ENCODE measurements around the gene TTLL8. TPM values are rescaled to one million over a fixed set of nuclear protein-coding genes. Genes with fewer than 3 reads are reported as not detected.
"Not testable (repeated sequence)": the region's sequence is repeated elsewhere in the genome, so short reads cannot be mapped to it uniquely, and the experiment has no call there.

Gene TTLL8
- total RNA-seq, 4 donors from 2014 or later: not detected

DNA sequence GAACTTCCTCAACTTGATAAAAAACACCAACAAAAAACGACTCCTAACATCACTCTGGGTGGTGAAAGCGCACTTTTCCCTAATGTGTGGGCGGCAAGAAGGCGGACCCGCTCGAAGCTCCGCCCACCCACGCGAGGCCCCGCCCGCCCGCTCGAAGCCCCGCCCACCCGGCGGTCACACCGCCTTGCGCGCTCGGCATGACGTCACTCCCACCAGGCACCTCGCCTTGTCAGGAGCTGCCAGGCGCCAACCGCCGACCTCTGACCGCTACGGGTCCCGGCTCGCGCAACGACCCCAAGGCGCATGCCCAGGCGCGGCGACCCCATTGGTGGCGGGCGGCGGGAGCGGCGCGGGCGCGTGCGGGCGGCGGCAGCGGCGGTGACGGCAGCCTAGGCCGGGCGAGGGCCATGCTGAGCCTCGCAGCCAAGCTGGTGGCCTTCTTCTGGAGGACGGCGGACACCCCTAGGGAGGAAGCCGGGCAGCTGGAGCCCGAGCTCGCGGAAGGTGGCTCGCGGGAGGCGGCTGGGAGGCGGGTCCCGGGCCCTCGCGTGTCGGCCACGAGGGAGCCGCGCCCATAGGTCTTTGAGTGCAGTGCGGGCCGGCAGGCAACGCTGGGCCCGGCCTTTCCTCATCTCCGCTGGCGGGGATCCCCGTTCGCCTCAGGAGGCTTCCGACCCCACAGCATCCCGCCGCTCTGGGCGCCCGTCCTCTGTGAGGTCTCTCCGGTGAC is 31.7 kb upstream of the TTLL8 start, which contains the start of gene MOV10L1:
MOV10L1 (plus strand) TSS at position 325 of the 730 bp plus-strand sequence; CDS start at position 408, 83 bp downstream.
- H3K4me3 ChIP-seq (ENCODE audit: low read depth, poor library complexity, severe bottlenecking): no peak within 1 kb of the TSS
- intact Hi-C loops (cut with DNase I; ENCODE audit: low total_unique reads): no loop called here
- DNase-seq (ENCODE audit: low spot score in 2 of 2): no peak
- 46 to 59% methylated on average over 31 to 83 of the region's 83 CpGs for WGBS, 2 donors
- TF ChIP-seq, protein P1, sequence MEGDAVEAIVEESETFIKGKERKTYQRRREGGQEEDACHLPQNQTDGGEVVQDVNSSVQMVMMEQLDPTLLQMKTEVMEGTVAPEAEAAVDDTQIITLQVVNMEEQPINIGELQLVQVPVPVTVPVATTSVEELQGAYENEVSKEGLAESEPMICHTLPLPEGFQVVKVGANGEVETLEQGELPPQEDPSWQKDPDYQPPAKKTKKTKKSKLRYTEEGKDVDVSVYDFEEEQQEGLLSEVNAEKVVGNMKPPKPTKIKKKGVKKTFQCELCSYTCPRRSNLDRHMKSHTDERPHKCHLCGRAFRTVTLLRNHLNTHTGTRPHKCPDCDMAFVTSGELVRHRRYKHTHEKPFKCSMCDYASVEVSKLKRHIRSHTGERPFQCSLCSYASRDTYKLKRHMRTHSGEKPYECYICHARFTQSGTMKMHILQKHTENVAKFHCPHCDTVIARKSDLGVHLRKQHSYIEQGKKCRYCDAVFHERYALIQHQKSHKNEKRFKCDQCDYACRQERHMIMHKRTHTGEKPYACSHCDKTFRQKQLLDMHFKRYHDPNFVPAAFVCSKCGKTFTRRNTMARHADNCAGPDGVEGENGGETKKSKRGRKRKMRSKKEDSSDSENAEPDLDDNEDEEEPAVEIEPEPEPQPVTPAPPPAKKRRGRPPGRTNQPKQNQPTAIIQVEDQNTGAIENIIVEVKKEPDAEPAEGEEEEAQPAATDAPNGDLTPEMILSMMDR (IDR thresholded peaks at IDR 0.05): no peak
- TF ChIP-seq POLR2A (IDR thresholded peaks at IDR 0.05): no peak

DNA sequence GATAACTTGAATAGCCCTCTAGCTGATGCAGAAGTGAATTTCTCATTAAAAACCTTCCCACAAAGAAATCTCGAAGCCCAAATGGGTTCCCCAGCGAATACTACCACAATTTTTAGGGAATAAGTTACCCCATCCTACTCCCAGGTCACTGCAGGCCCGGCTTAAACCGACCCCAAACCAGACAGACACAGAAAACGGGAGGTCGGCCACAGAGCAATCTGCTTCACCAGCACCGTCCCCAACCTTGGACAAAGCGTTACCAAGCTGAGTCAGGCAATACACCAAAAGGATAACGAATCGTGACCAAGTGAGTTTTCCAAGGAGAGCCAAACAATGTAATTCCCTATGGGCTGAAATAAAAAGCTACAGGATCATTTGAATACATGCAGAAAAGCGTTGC is 31.1 kb upstream of the TTLL8 start:
- DNase-seq (ENCODE audit: low spot score in 2 of 2): no peak
- H3K4me3 ChIP-seq (ENCODE audit: low read depth, poor library complexity, severe bottlenecking): no peak overlapping the region
- intact Hi-C loops (cut with DNase I; ENCODE audit: low total_unique reads): no loop called here
- no peak for TF ChIP-seq POLR2A (IDR thresholded peaks at IDR 0.05)
- TF ChIP-seq, protein P1 (IDR thresholded peaks at IDR 0.05): no peak
- 83 to 90% methylated on average over 11 of the region's 11 CpGs for WGBS, 2 donors

DNA sequence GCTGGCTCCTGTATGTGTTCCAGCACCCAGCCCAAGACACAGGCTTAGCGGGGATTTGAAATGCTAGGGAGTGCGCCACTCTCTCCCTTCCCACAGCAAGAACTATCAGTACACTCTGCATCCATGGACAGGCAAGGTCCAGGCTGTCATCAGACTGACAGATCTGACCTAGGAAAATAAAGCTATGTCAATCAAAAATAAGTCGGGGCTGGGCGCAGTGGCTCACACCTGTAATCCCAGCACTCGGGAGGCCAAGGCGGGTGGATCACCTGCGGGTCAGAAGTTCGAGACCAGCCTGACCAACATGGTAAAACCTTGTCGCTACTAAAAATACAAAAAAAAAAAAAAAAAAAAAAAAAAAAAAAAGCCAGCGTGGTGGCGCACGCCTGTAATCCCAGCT is 30.0 kb upstream of the TTLL8 start:
- no peak overlapping the region for H3K4me3 ChIP-seq (ENCODE audit: low read depth, poor library complexity, severe bottlenecking)
- intact Hi-C loops (cut with DNase I; ENCODE audit: low total_unique reads): no loop called here
- no peak for DNase-seq (ENCODE audit: low spot score in 2 of 2)
- no peak for TF ChIP-seq POLR2A (IDR thresholded peaks at IDR 0.05)
- TF ChIP-seq, protein P1 (IDR thresholded peaks at IDR 0.05): no peak
- WGBS, 2 donors: 97 to 98% methylated on average over 12 of the region's 12 CpGs

DNA sequence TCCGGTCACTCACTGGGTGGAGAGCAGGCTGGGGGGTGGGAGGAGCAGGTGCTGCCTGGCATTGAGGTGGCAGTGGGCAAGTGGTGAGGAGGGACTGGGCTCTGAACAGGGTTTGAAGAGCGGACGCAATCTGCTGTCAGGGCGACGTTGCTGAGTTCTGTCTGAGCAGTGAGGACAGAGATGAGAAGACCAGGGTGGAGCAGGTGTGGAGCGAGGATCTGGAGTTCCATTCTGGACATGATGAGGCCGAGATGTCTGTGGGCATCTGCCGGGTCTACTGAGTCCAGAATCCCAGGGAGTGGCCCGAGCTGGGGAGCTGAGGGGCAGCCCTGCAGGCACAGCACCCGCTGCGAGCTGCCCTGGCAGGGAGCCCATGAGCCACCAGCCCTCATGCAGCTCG is 29.5 kb upstream of the TTLL8 start:
- WGBS, 2 donors: 80 to 90% methylated on average over 12 of the region's 12 CpGs
- intact Hi-C loops (cut with DNase I; ENCODE audit: low total_unique reads): no loop called here
- TF ChIP-seq, protein P1 (IDR thresholded peaks at IDR 0.05): no peak
- TF ChIP-seq POLR2A (IDR thresholded peaks at IDR 0.05): no peak
- H3K4me3 ChIP-seq (ENCODE audit: low read depth, poor library complexity, severe bottlenecking): no peak overlapping the region
- no peak for DNase-seq (ENCODE audit: low spot score in 2 of 2)

DNA sequence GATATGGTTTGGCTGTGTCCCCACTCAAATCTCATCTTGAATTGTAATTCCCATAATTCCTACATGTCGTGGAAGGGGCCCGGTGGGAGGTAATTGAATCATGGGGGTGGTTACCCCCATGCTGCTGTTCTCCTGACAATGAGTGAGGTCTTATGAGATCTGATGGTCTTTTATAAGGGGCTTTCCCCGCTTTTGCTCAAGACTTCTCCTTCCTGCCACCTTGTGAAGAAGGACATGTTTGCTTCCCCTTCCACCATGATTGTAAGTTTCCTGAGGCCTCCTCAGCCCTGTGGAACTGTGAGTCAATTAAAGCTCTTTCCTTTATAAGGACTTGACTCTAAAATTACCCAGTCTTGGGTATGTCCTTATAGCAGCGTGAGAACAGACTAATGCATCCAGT is 28.9 kb upstream of the TTLL8 start:
- intact Hi-C loops (cut with DNase I; ENCODE audit: low total_unique reads); H3K4me3 ChIP-seq (ENCODE audit: low read depth, poor library complexity, severe bottlenecking); DNase-seq (ENCODE audit: low spot score in 2 of 2): not testable (repeated sequence)
- WGBS, 2 donors: 86 to 96% methylated on average over 4 of the region's 4 CpGs

DNA sequence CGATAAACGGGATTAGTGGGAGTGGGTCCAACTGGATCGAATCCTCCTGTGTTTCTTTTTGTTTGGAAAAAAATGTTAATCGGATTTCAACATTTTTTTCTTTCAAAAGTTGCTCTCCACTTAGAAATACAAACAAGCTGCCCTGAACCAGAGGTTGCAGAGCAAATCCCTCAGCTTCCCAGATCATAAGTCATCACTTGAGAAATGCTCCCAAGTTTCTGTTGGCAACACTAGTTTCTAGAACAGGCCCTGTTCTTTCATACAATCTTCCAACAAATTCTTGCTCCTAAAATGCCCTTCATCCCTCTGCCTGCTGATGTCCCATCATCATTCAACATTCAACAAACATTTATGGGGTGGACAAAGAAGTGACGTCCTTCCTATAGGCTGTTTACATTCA is 28.4 kb upstream of the TTLL8 start:
- DNase-seq (ENCODE audit: low spot score in 2 of 2): no peak
- TF ChIP-seq, protein P1 (IDR thresholded peaks at IDR 0.05): no peak
- TF ChIP-seq POLR2A (IDR thresholded peaks at IDR 0.05): no peak
- intact Hi-C loops (cut with DNase I; ENCODE audit: low total_unique reads): no loop called here
- 70 to 72% methylated on average over 5 of the region's 5 CpGs for WGBS, 2 donors
- H3K4me3 ChIP-seq (ENCODE audit: low read depth, poor library complexity, severe bottlenecking): no peak overlapping the region

All from lower leg skin (tissue), 4 donors.